Endodermal cell (in vitro differentiated cells): ENCODE results near the gene LINGO4. TPM values are rescaled to one million over a fixed set of nuclear protein-coding genes. Genes with fewer than 3 reads are reported as not detected.
A peak's percentile ranks its signal among the peaks of the same experiment; 100 is the strongest.

ENCODE experiments used
- DNase-seq: peaks from one replicate; pipeline ENCODE4 v3.0.0-alpha.2; 2017
- H3K27ac ChIP-seq: 2 replicates; pipeline ENCODE4 v1.5.1; 2013; ENCODE audit warnings: mild to moderate bottlenecking, low read depth, low read length, moderate library complexity
- H3K27me3 ChIP-seq: 2 replicates; pipeline ENCODE4 v1.6.1; 2013; ENCODE audit warnings: mild to moderate bottlenecking, low read length, moderate library complexity; ENCODE audit not compliant: insufficient read depth, control insufficient read depth, poor library complexity, severe bottlenecking
- H3K36me3 ChIP-seq: 2 replicates; pipeline ENCODE4 v1.7.0; 2013; ENCODE audit warnings: mild to moderate bottlenecking, low read length, moderate library complexity; ENCODE audit not compliant: control insufficient read depth, insufficient read depth
- H3K4me1 ChIP-seq: one replicate; pipeline ENCODE4 v1.7.0; 2013; ENCODE audit warnings: low read length; ENCODE audit not compliant: control insufficient read depth, insufficient read depth
- H3K4me3 ChIP-seq: 2 replicates; pipeline ENCODE4 v1.5.1; 2013; ENCODE audit warnings: mild to moderate bottlenecking, low read length, moderate library complexity
- H3K9ac ChIP-seq: 2 replicates; pipeline ENCODE4 v1.6.1; 2013; ENCODE audit warnings: mild to moderate bottlenecking, low read length, moderate library complexity; ENCODE audit not compliant: poor library complexity, severe bottlenecking; ENCODE audit errors: extremely low read depth
- H3K9me3 ChIP-seq: 2 replicates; pipeline ENCODE4 v1.6.1; 2013; ENCODE audit warnings: mild to moderate bottlenecking, low read length, moderate library complexity; ENCODE audit not compliant: control insufficient read depth
- H3K27ac Mint-ChIP-seq: 2 replicates; pipeline ENCODE4 v1.8.0; 2020; ENCODE audit warnings: mixed read lengths
- H3K27me3 Mint-ChIP-seq: 2 replicates; pipeline ENCODE4 v1.8.0; 2021; ENCODE audit warnings: mild to moderate bottlenecking, mixed read lengths; ENCODE audit not compliant: insufficient read depth
- H3K36me3 Mint-ChIP-seq: 2 replicates; pipeline ENCODE4 v1.8.0; 2020; ENCODE audit warnings: low read depth, mixed read lengths
- H3K4me1 Mint-ChIP-seq: 2 replicates; pipeline ENCODE4 v1.8.0; 2020; ENCODE audit warnings: mixed read lengths
- H3K4me3 Mint-ChIP-seq: 2 replicates; pipeline ENCODE4 v1.8.0; 2020; ENCODE audit warnings: mild to moderate bottlenecking, moderate library complexity, mixed read lengths
- H3K9me3 Mint-ChIP-seq: 2 replicates; pipeline ENCODE4 v1.8.0; 2020; ENCODE audit warnings: mild to moderate bottlenecking, mixed read lengths
- WGBS, 2 experiments: methylation state at CpG; one replicate each; pipeline versions ENCODE4 v1.1.5 to v1.1.7; 2013; ENCODE audit warnings: missing lambda C conversion rate in 2 of 2, mixed read lengths in 1 of 2; ENCODE audit not compliant: insufficient coverage in 1 of 2, insufficient read length in 1 of 2; 5-methylcytosine and 5-hydroxymethylcytosine counted together
- total RNA-seq, 2 donors: library from RNA; stranded (reverse); fragmentation: NEBNext Ultra II Directional in 1 of 2; extraction: Animal tissue kit (Norgen Biotek cat#: 25700) in 1 of 2; gene quantifications; 2 replicates in 1 of 2; 3 replicates in 1 of 2; pipeline ENCODE4 v1.2.1, GENCODE V29; 2021
- TF ChIP-seq, protein P1 (sequence below): fragments of 200-600 bp; sonication (generic); conservative IDR thresholded peaks from 2 replicates; pipeline ENCODE4 v1.5.0; 2021; ENCODE audit warnings: antibody characterized with exemption, mild to moderate bottlenecking

The LINGO4 gene
- total RNA-seq, 2 donors from 2014 or later: not detected

- H3K27me3 Mint-ChIP-seq: no peaks in the 10 kb centered on the region
- H3K4me3 ChIP-seq: no peak overlapping the region
- no peak overlapping the region for H3K4me3 Mint-ChIP-seq
- H3K27me3 ChIP-seq: no peaks in the 10 kb centered on the region
- 79 to 100% methylated on average over 5 to 8 of the region's 8 CpGs for WGBS, 2 experiments
- no peak overlapping the region for H3K27ac Mint-ChIP-seq
- no peaks in the 10 kb centered on the region for H3K9me3 ChIP-seq
- no peak for DNase-seq
- no peaks in the 10 kb centered on the region for H3K36me3 Mint-ChIP-seq
- no peak overlapping the region for H3K27ac ChIP-seq
- H3K4me1 Mint-ChIP-seq: peaks cover 18% of the 10 kb centered on the region
- H3K36me3 ChIP-seq: no peaks in the 10 kb centered on the region
- no peaks in the 10 kb centered on the region for H3K9me3 Mint-ChIP-seq
- TF ChIP-seq, protein P1, sequence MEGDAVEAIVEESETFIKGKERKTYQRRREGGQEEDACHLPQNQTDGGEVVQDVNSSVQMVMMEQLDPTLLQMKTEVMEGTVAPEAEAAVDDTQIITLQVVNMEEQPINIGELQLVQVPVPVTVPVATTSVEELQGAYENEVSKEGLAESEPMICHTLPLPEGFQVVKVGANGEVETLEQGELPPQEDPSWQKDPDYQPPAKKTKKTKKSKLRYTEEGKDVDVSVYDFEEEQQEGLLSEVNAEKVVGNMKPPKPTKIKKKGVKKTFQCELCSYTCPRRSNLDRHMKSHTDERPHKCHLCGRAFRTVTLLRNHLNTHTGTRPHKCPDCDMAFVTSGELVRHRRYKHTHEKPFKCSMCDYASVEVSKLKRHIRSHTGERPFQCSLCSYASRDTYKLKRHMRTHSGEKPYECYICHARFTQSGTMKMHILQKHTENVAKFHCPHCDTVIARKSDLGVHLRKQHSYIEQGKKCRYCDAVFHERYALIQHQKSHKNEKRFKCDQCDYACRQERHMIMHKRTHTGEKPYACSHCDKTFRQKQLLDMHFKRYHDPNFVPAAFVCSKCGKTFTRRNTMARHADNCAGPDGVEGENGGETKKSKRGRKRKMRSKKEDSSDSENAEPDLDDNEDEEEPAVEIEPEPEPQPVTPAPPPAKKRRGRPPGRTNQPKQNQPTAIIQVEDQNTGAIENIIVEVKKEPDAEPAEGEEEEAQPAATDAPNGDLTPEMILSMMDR: no peak
- no peaks in the 10 kb centered on the region for H3K4me1 ChIP-seq
- no peak overlapping the region for H3K9ac ChIP-seq
Measured at GRCh38 chr1:151823175-151823574, 18.0 kb upstream of the LINGO4 start.

DNA sequence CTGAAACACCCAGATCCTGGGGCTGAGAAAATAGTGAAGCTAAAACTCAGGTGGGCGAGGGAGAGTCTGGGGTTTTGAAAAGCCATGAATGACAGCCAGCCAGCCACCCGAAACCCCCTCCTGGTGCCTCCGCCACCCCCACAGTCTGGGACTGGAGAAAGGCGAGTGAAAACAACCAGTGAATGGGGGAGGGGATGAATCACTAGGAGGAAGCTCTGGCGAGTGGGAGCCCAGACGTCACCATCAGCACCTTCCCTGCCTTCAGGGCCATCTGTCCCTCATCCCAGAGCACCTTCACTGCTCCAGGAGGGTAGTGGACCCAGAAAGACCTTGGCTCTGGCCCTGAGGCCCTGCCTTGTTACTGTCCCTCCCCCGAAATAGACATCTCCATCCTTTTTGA, 17.2 kb upstream of the LINGO4 start:
- Histone ChIP-seq H3K9ac (no peak overlapping the region), H3K36me3 (no peaks in the 10 kb centered on the region), H3K27me3 (no peaks in the 10 kb centered on the region), H3K27ac (no peak overlapping the region), H3K4me3 (no peak overlapping the region), H3K9me3 (no peaks in the 10 kb centered on the region), H3K4me1 (no peaks in the 10 kb centered on the region)
- no peaks in the 10 kb centered on the region for H3K27me3 Mint-ChIP-seq
- H3K9me3 Mint-ChIP-seq: no peaks in the 10 kb centered on the region
- H3K4me3 Mint-ChIP-seq: no peak overlapping the region
- peak overlapping the region; percentile 13 for H3K27ac Mint-ChIP-seq
- peaks cover 14% of the 10 kb centered on the region for H3K4me1 Mint-ChIP-seq
- WGBS, 2 experiments: 77 to 100% methylated on average over 3 to 7 of the region's 7 CpGs
- DNase-seq: no peak
- TF ChIP-seq, protein P1: no peak
- no peaks in the 10 kb centered on the region for H3K36me3 Mint-ChIP-seq

- H3K27ac Mint-ChIP-seq: no peak overlapping the region
- no peaks in the 10 kb centered on the region for H3K36me3 Mint-ChIP-seq
- no peak overlapping the region for H3K4me3 ChIP-seq
- WGBS, 2 experiments: 87 to 95% methylated on average over 2 of the region's 2 CpGs
- H3K9me3 Mint-ChIP-seq: no peaks in the 10 kb centered on the region
- H3K27me3 ChIP-seq: no peaks in the 10 kb centered on the region
- TF ChIP-seq, protein P1: no peak
- H3K27me3 Mint-ChIP-seq: no peaks in the 10 kb centered on the region
- H3K9me3 ChIP-seq: no peaks in the 10 kb centered on the region
- H3K27ac ChIP-seq: no peak overlapping the region
- peaks cover 16% of the 10 kb centered on the region for H3K4me1 Mint-ChIP-seq
- H3K4me1 ChIP-seq: no peaks in the 10 kb centered on the region
- H3K4me3 Mint-ChIP-seq: no peak overlapping the region
- DNase-seq: no peak
- H3K36me3 ChIP-seq: no peaks in the 10 kb centered on the region
- H3K9ac ChIP-seq: no peak overlapping the region
Measured at GRCh38 chr1:151820940-151821339, 15.7 kb upstream of the LINGO4 start.
